ENCODE results near the gene NKD1.

GRCh38 chr16:50505714-50506542 lies 42.3 kb upstream of the NKD1 start:
- TF ChIP-seq CTCF (IDR thresholded peaks at IDR 0.05) (no peak), EP300 (IDR thresholded peaks at IDR 0.05) (no peak), POLR2AphosphoS5 (IDR thresholded peaks at IDR 0.05) (no peak)
